DND-41 (cell line): Measurements from ENCODE around the gene HYCC1.
"Not testable (repeated sequence)": the region's sequence is repeated elsewhere in the genome, so short reads cannot be mapped to it uniquely, and the experiment has no call there.

Experiments
- ATAC-seq: fragments of 200-7000 bp; cut with Tn5 transposase; 3 replicates; pipeline ENCODE4 v1.9.1; 2021; ENCODE audit warnings: low read depth; ENCODE audit not compliant: insufficient read depth
- DNase-seq: peaks from one replicate; pipeline ENCODE4 v3.0.0-alpha.2; 2020
- H2AFZ ChIP-seq: 2 replicates; pipeline ENCODE4 v1.6.0; 2012; ENCODE audit warnings: low read depth, low read length
- H3K27ac ChIP-seq: 2 replicates; pipeline ENCODE4 v1.5.1; 2012; ENCODE audit warnings: low read length, inconsistent platforms
- H3K27me3 ChIP-seq: fragments of 200-600 bp; sonication (generic); 2 replicates; pipeline ENCODE4 v1.6.0; 2012; ENCODE audit warnings: low read length, mild to moderate bottlenecking, inconsistent platforms; ENCODE audit not compliant: insufficient read depth, poor library complexity
- H3K36me3 ChIP-seq: 2 replicates; pipeline ENCODE4 v1.5.1; 2012; ENCODE audit warnings: low read length, inconsistent platforms; ENCODE audit not compliant: insufficient read depth
- H3K4me1 ChIP-seq: 2 replicates; pipeline ENCODE4 v1.5.1; 2012; ENCODE audit warnings: mild to moderate bottlenecking, low read length; ENCODE audit not compliant: insufficient read depth
- H3K4me2 ChIP-seq: 2 replicates; pipeline ENCODE4 v1.6.0; 2012; ENCODE audit warnings: mild to moderate bottlenecking, moderate library complexity, low read length, inconsistent platforms; ENCODE audit not compliant: insufficient read depth
- H3K4me3 ChIP-seq, 2 experiments: fragments of 200-600 bp in 1 of 2; shearing (Covaris generic) in 1 of 2; 2 replicates each; pipeline ENCODE4 v1.5.1; 2012 to 2016; ENCODE audit warnings: inconsistent platforms in 2 of 2, low read length in 2 of 2, mild to moderate bottlenecking in 2 of 2, low read depth in 1 of 2, moderate library complexity in 1 of 2
- H3K79me2 ChIP-seq: 2 replicates; pipeline ENCODE4 v1.6.0; 2012; ENCODE audit warnings: low read length, inconsistent platforms; ENCODE audit not compliant: insufficient read depth
- H3K9ac ChIP-seq: 2 replicates; pipeline ENCODE4 v1.6.0; 2012; ENCODE audit warnings: low read depth, mild to moderate bottlenecking, inconsistent platforms, low read length, moderate library complexity
- H3K9me3 ChIP-seq: 2 replicates; pipeline ENCODE4 v1.5.1; 2012; ENCODE audit warnings: low read length, moderate library complexity, mild to moderate bottlenecking, inconsistent platforms; ENCODE audit not compliant: insufficient read depth, severe bottlenecking
- H4K20me1 ChIP-seq: 2 replicates; pipeline ENCODE4 v1.6.0; 2012; ENCODE audit warnings: low read length; ENCODE audit not compliant: insufficient read depth
- CTCF ChIP-seq: IDR thresholded peaks from 2 replicates; pipeline ENCODE4 v1.5.1; 2012; ENCODE audit warnings: borderline replicate concordance, low read length, moderate library complexity, mild to moderate bottlenecking; ENCODE audit not compliant: poor library complexity, severe bottlenecking; ENCODE audit errors: extremely low read depth
- EZH2 ChIP-seq: IDR thresholded peaks from 3 replicates; pipeline ENCODE4 v1.6.1; 2012; ENCODE audit warnings: borderline replicate concordance, low read depth, mild to moderate bottlenecking, moderate library complexity, low read length, inconsistent platforms; ENCODE audit not compliant: severe bottlenecking

HYCC1 gene

GRCh38 chr7:22983257-22983855, 30.6 kb downstream of the HYCC1 start:
- Histone ChIP-seq H3K27ac (no peak overlapping the region), H3K4me1 (no peaks in the 10 kb centered on the region), H3K36me3 (no peaks in the 10 kb centered on the region), H3K9ac (no peak overlapping the region), H3K4me2 (no peak overlapping the region), H3K9me3 (no peaks in the 10 kb centered on the region), H3K27me3 (no peaks in the 10 kb centered on the region), H3K79me2 (no peaks in the 10 kb centered on the region), H3K4me3 (no peak overlapping the region), H4K20me1 (no peaks in the 10 kb centered on the region), H2AFZ (no peak overlapping the region)
- ATAC-seq, result no peak
- TF ChIP-seq CTCF, result no peak
- DNase-seq, result no peak

- H3K27ac ChIP-seq, result no peak overlapping the region
- no peaks in the 10 kb centered on the region for H3K9me3 ChIP-seq
- H3K9ac ChIP-seq, result no peak overlapping the region
- no peaks in the 10 kb centered on the region for H3K27me3 ChIP-seq
- ATAC-seq (no peak), DNase-seq (no peak)
- no peaks in the 10 kb centered on the region for H3K79me2 ChIP-seq
- H3K36me3 ChIP-seq, result peaks cover 12% of the 10 kb centered on the region; the same call in 1 of the 2 replicates
- H3K4me2 ChIP-seq, result no peak overlapping the region
- H2AFZ ChIP-seq, result no peak overlapping the region
- no peak overlapping the region for H3K4me3 ChIP-seq
- no peaks in the 10 kb centered on the region for H4K20me1 ChIP-seq
- no peaks in the 10 kb centered on the region for H3K4me1 ChIP-seq
- TF ChIP-seq CTCF, result no peak
- no peak for TF ChIP-seq EZH2
Observed at GRCh38 chr7:22980422-22980821, 33.5 kb downstream of the HYCC1 start.

- H3K9ac ChIP-seq, result no peak overlapping the region
- H3K27me3 ChIP-seq, result no peaks in the 10 kb centered on the region
- no peak for ATAC-seq
- no peaks in the 10 kb centered on the region for H3K4me1 ChIP-seq
- no peak overlapping the region for H3K4me3 ChIP-seq
- H3K79me2 ChIP-seq, result no peaks in the 10 kb centered on the region
- H3K9me3 ChIP-seq, result no peaks in the 10 kb centered on the region
- no peaks in the 10 kb centered on the region for H4K20me1 ChIP-seq
- peaks cover 13% of the 10 kb centered on the region; the same call in 1 of the 2 replicates for H3K36me3 ChIP-seq
- H3K4me2 ChIP-seq, result no peak overlapping the region
- no peak for DNase-seq
- H2AFZ ChIP-seq, result no peak overlapping the region
- TF ChIP-seq CTCF, result no peak
- TF ChIP-seq EZH2, result no peak
- no peak overlapping the region for H3K27ac ChIP-seq
Observed at GRCh38 chr7:22979861-22980260, 34.1 kb downstream of the HYCC1 start.

GRCh38 chr7:22979251-22979650, 34.7 kb downstream of the HYCC1 start:
- DNase-seq, result no peak
- Histone ChIP-seq H3K9ac (no peak overlapping the region), H3K27ac (no peak overlapping the region), H3K4me2 (no peak overlapping the region), H3K79me2 (no peaks in the 10 kb centered on the region), H3K4me1 (no peaks in the 10 kb centered on the region), H2AFZ (no peak overlapping the region), H3K9me3 (no peaks in the 10 kb centered on the region), H3K27me3 (no peaks in the 10 kb centered on the region), H3K36me3 (peaks cover 17% of the 10 kb centered on the region; the same call in 1 of the 2 replicates), H3K4me3 (no peak overlapping the region), H4K20me1 (no peaks in the 10 kb centered on the region)
- TF ChIP-seq CTCF, result no peak
- TF ChIP-seq EZH2, result no peak
- no peak for ATAC-seq

- H3K36me3 ChIP-seq, result peaks cover 24% of the 10 kb centered on the region; the same call in 1 of the 2 replicates
- not testable (repeated sequence) for H3K4me1 ChIP-seq, H3K4me3 ChIP-seq, H3K27ac ChIP-seq, H2AFZ ChIP-seq, DNase-seq, ATAC-seq, H3K4me2 ChIP-seq, H3K79me2 ChIP-seq, H3K9ac ChIP-seq, H3K27me3 ChIP-seq, H3K9me3 ChIP-seq, H4K20me1 ChIP-seq
Observed at GRCh38 chr7:22974636-22975035, 39.3 kb downstream of the HYCC1 start.
